ENCODE data around the gene YIPF3.

DNA sequence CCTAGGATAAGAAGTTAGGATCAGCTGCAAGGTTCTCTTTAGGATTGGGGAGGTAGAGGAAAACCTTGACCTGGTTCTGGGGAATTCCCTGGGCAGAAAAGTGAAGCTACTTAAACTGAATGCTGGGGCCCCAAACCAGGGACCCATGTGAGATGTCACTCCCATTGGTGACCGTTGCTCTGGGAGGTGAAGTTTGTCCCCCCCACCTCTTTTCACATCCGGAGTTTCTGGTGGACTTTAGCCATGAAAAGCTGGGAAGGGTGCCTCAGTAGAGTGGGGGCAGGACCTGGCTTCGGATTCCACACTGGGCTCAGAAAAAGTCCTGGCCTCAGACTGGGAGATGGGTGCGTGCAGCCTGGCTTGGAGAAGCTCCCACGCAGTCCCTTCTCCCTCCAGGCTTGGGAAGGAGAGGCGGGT is 26.2 kb downstream of the YIPF3 start:
- no peak for TF ChIP-seq CEBPB (IDR thresholded peaks at IDR 0.05)
- no peak for TF ChIP-seq ZBTB7A (IDR thresholded peaks at IDR 0.05; ENCODE audit: low read depth)
- TF ChIP-seq, protein P1, sequence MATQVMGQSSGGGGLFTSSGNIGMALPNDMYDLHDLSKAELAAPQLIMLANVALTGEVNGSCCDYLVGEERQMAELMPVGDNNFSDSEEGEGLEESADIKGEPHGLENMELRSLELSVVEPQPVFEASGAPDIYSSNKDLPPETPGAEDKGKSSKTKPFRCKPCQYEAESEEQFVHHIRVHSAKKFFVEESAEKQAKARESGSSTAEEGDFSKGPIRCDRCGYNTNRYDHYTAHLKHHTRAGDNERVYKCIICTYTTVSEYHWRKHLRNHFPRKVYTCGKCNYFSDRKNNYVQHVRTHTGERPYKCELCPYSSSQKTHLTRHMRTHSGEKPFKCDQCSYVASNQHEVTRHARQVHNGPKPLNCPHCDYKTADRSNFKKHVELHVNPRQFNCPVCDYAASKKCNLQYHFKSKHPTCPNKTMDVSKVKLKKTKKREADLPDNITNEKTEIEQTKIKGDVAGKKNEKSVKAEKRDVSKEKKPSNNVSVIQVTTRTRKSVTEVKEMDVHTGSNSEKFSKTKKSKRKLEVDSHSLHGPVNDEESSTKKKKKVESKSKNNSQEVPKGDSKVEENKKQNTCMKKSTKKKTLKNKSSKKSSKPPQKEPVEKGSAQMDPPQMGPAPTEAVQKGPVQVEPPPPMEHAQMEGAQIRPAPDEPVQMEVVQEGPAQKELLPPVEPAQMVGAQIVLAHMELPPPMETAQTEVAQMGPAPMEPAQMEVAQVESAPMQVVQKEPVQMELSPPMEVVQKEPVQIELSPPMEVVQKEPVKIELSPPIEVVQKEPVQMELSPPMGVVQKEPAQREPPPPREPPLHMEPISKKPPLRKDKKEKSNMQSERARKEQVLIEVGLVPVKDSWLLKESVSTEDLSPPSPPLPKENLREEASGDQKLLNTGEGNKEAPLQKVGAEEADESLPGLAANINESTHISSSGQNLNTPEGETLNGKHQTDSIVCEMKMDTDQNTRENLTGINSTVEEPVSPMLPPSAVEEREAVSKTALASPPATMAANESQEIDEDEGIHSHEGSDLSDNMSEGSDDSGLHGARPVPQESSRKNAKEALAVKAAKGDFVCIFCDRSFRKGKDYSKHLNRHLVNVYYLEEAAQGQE (IDR thresholded peaks at IDR 0.05; ENCODE audit: low read depth): no peak
- TF ChIP-seq, protein P2, sequence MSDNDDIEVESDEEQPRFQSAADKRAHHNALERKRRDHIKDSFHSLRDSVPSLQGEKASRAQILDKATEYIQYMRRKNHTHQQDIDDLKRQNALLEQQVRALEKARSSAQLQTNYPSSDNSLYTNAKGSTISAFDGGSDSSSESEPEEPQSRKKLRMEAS (IDR thresholded peaks at IDR 0.05): no peak
- no peak for TF ChIP-seq NFIC (IDR thresholded peaks at IDR 0.05)
- no peak for TF ChIP-seq TAF1 (IDR thresholded peaks at IDR 0.05; ENCODE audit: low read depth)
- no peak for TF ChIP-seq EP300 (IDR thresholded peaks at IDR 0.05; ENCODE audit: borderline replicate concordance)
- no peak for TF ChIP-seq RAD21 (IDR thresholded peaks at IDR 0.05; ENCODE audit: low read depth)
- TF ChIP-seq, protein P3, sequence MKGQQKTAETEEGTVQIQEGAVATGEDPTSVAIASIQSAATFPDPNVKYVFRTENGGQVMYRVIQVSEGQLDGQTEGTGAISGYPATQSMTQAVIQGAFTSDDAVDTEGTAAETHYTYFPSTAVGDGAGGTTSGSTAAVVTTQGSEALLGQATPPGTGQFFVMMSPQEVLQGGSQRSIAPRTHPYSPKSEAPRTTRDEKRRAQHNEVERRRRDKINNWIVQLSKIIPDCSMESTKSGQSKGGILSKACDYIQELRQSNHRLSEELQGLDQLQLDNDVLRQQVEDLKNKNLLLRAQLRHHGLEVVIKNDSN (IDR thresholded peaks at IDR 0.05): no peak
